ENCODE data around the gene FMR1.

FMR1 gene

DNA sequence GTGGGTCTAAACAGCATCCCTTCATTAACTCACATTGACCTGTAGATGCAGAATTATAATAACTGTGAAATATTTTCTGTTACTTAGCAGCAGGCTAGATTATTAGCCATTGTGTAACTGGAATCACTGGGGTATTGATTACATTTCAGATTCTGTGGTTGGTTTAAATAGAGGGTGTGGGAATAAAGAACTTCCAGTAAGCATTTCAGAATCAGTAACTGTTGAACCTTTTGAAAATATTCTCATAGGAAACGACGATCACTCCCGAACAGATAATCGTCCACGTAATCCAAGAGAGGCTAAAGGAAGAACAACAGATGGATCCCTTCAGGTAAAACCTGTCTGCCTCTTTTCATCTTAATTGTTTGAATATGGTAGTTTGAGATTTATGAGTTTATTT is 33.6 kb downstream of the FMR1 start (continued):
- TF ChIP-seq, protein P1, sequence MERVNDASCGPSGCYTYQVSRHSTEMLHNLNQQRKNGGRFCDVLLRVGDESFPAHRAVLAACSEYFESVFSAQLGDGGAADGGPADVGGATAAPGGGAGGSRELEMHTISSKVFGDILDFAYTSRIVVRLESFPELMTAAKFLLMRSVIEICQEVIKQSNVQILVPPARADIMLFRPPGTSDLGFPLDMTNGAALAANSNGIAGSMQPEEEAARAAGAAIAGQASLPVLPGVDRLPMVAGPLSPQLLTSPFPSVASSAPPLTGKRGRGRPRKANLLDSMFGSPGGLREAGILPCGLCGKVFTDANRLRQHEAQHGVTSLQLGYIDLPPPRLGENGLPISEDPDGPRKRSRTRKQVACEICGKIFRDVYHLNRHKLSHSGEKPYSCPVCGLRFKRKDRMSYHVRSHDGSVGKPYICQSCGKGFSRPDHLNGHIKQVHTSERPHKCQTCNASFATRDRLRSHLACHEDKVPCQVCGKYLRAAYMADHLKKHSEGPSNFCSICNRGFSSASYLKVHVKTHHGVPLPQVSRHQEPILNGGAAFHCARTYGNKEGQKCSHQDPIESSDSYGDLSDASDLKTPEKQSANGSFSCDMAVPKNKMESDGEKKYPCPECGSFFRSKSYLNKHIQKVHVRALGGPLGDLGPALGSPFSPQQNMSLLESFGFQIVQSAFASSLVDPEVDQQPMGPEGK (CRISPR knock-in tag; IDR thresholded peaks at IDR 0.05; ENCODE audit: borderline replicate concordance): no peak
- TF ChIP-seq, protein P2, sequence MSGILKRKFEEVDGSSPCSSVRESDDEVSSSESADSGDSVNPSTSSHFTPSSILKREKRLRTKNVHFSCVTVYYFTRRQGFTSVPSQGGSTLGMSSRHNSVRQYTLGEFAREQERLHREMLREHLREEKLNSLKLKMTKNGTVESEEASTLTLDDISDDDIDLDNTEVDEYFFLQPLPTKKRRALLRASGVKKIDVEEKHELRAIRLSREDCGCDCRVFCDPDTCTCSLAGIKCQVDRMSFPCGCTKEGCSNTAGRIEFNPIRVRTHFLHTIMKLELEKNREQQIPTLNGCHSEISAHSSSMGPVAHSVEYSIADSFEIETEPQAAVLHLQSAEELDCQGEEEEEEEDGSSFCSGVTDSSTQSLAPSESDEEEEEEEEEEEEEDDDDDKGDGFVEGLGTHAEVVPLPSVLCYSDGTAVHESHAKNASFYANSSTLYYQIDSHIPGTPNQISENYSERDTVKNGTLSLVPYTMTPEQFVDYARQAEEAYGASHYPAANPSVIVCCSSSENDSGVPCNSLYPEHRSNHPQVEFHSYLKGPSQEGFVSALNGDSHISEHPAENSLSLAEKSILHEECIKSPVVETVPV (CRISPR knock-in tag; IDR thresholded peaks at IDR 0.05): no peak
- TF ChIP-seq TCF4 (CRISPR knock-in tag; IDR thresholded peaks at IDR 0.05; ENCODE audit: borderline replicate concordance) (no peak), ZNF8 (CRISPR knock-in tag; IDR thresholded peaks at IDR 0.05) (no peak), SNAI2 (CRISPR knock-in tag; IDR thresholded peaks at IDR 0.05) (no peak), ZNF70 (CRISPR knock-in tag; IDR thresholded peaks at IDR 0.05) (no peak), ISL1 (CRISPR knock-in tag; IDR thresholded peaks at IDR 0.05) (no peak), ZC3H10 (CRISPR knock-in tag; IDR thresholded peaks at IDR 0.05) (no peak), ZFP30 (CRISPR knock-in tag; IDR thresholded peaks at IDR 0.05) (no peak), ZNF565 (CRISPR knock-in tag; conservative IDR thresholded peaks at IDR 0.05; ENCODE audit: low read depth) (no peak), ARNTL (CRISPR knock-in tag; IDR thresholded peaks at IDR 0.05; ENCODE audit: borderline replicate concordance, low read depth) (no peak)

DNA sequence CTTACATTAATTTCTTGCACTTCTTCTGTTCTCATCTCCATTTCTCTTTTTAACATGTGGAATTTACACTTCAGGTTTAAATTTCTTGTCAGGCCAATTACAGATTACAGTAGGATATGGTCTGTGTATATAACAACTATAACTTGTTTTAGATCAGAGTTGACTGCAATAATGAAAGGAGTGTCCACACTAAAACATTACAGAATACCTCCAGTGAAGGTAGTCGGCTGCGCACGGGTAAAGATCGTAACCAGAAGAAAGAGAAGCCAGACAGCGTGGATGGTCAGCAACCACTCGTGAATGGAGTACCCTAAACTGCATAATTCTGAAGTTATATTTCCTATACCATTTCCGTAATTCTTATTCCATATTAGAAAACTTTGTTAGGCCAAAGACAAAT is 36.8 kb downstream of the FMR1 start:
- TF ChIP-seq, protein P3, sequence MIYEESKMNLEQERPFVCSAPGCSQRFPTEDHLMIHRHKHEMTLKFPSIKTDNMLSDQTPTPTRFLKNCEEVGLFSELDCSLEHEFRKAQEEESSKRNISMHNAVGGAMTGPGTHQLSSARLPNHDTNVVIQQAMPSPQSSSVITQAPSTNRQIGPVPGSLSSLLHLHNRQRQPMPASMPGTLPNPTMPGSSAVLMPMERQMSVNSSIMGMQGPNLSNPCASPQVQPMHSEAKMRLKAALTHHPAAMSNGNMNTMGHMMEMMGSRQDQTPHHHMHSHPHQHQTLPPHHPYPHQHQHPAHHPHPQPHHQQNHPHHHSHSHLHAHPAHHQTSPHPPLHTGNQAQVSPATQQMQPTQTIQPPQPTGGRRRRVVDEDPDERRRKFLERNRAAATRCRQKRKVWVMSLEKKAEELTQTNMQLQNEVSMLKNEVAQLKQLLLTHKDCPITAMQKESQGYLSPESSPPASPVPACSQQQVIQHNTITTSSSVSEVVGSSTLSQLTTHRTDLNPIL (CRISPR knock-in tag; IDR thresholded peaks at IDR 0.05; ENCODE audit: low read depth): no peak
- no peak for TF ChIP-seq ZFP30 (CRISPR knock-in tag; IDR thresholded peaks at IDR 0.05)
- TF ChIP-seq ZNF70 (CRISPR knock-in tag; IDR thresholded peaks at IDR 0.05): no peak
- TF ChIP-seq, protein P4, sequence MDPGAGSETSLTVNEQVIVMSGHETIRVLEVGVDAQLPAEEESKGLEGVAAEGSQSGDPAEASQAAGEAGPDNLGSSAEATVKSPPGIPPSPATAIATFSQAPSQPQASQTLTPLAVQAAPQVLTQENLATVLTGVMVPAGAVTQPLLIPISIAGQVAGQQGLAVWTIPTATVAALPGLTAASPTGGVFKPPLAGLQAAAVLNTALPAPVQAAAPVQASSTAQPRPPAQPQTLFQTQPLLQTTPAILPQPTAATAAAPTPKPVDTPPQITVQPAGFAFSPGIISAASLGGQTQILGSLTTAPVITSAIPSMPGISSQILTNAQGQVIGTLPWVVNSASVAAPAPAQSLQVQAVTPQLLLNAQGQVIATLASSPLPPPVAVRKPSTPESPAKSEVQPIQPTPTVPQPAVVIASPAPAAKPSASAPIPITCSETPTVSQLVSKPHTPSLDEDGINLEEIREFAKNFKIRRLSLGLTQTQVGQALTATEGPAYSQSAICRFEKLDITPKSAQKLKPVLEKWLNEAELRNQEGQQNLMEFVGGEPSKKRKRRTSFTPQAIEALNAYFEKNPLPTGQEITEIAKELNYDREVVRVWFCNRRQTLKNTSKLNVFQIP (CRISPR knock-in tag; IDR thresholded peaks at IDR 0.05; ENCODE audit: borderline replicate concordance, low read depth): no peak
- no peak for TF ChIP-seq BACH2 (CRISPR knock-in tag; IDR thresholded peaks at IDR 0.05; ENCODE audit: borderline replicate concordance)
- TF ChIP-seq GLIS3 (CRISPR knock-in tag; IDR thresholded peaks at IDR 0.05): no peak
- no peak for TF ChIP-seq SNAI2 (CRISPR knock-in tag; IDR thresholded peaks at IDR 0.05)
- no peak for ATAC-seq

DNA sequence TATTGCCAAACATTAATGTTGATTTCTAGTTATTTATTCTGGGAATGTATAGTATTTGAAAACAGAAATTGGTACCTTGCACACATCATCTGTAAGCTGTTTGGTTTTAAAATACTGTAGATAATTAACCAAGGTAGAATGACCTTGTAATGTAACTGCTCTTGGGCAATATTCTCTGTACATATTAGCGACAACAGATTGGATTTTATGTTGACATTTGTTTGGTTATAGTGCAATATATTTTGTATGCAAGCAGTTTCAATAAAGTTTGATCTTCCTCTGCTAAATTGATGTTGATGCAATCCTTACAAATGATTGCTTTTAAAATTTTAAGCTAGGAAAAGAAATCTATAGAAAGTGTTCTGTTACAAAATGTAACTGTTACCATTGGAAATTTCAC is 38.6 kb downstream of the FMR1 start:
- TF ChIP-seq ZFP30 (CRISPR knock-in tag; IDR thresholded peaks at IDR 0.05) (no peak), ZNF8 (CRISPR knock-in tag; IDR thresholded peaks at IDR 0.05) (no peak), ZNF70 (CRISPR knock-in tag; IDR thresholded peaks at IDR 0.05) (no peak), ARNTL (CRISPR knock-in tag; IDR thresholded peaks at IDR 0.05; ENCODE audit: borderline replicate concordance, low read depth) (no peak), ZFP3 (CRISPR knock-in tag; IDR thresholded peaks at IDR 0.05) (no peak), TOX (CRISPR knock-in tag; IDR thresholded peaks at IDR 0.05; ENCODE audit: borderline replicate concordance) (no peak), ESRRG (CRISPR knock-in tag; IDR thresholded peaks at IDR 0.05) (no peak), TCF4 (CRISPR knock-in tag; IDR thresholded peaks at IDR 0.05; ENCODE audit: borderline replicate concordance) (no peak), ISL1 (CRISPR knock-in tag; IDR thresholded peaks at IDR 0.05) (no peak)
- TF ChIP-seq, protein P3 (CRISPR knock-in tag; IDR thresholded peaks at IDR 0.05; ENCODE audit: low read depth): no peak
- TF ChIP-seq, protein P1 (CRISPR knock-in tag; IDR thresholded peaks at IDR 0.05; ENCODE audit: borderline replicate concordance): no peak
- TF ChIP-seq, protein P5, sequence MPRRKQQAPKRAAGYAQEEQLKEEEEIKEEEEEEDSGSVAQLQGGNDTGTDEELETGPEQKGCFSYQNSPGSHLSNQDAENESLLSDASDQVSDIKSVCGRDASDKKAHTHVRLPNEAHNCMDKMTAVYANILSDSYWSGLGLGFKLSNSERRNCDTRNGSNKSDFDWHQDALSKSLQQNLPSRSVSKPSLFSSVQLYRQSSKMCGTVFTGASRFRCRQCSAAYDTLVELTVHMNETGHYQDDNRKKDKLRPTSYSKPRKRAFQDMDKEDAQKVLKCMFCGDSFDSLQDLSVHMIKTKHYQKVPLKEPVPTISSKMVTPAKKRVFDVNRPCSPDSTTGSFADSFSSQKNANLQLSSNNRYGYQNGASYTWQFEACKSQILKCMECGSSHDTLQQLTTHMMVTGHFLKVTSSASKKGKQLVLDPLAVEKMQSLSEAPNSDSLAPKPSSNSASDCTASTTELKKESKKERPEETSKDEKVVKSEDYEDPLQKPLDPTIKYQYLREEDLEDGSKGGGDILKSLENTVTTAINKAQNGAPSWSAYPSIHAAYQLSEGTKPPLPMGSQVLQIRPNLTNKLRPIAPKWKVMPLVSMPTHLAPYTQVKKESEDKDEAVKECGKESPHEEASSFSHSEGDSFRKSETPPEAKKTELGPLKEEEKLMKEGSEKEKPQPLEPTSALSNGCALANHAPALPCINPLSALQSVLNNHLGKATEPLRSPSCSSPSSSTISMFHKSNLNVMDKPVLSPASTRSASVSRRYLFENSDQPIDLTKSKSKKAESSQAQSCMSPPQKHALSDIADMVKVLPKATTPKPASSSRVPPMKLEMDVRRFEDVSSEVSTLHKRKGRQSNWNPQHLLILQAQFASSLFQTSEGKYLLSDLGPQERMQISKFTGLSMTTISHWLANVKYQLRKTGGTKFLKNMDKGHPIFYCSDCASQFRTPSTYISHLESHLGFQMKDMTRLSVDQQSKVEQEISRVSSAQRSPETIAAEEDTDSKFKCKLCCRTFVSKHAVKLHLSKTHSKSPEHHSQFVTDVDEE (CRISPR knock-in tag; IDR thresholded peaks at IDR 0.05): no peak
- TF ChIP-seq, protein P2 (CRISPR knock-in tag; IDR thresholded peaks at IDR 0.05): no peak
- ATAC-seq: no peak

Measured in SK-N-SH treated with all-trans-retinoic acid at 6 μM for 48 hours (cell line).